ENCODE measurements around the gene CACNA2D3. TPM values are rescaled to one million over a fixed set of nuclear protein-coding genes. Genes with fewer than 3 reads are reported as not detected.

CACNA2D3 gene
- total RNA-seq, 4 donors from 2014 or later, result 0.55 to 3.4 (median 1.6) TPM

DNA sequence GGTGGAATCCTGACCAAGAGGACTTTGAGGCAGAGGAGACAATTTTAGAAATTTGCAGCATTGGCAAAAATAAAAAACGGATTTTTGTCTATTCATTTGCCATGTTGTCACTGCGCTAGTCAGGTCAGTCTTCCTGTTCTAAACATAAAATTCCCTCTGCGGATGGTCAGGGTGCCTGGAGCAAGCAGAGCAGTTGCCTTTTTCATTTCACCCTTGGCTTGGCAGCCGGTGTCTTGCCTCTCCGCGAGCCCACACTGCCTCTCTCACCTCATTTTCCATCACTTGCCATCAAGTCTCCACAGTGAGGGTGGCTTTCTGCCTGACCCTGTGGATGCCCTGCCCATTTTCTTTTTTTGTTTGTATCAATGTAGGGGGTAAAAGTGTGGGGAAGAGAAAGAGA lies 409.4 kb downstream of the CACNA2D3 start:
- in situ Hi-C loops (cut with MboI; ENCODE audit: low pct_ligation_motif_present in 1 of 4, low pct_unique_long_range_greater_than_20kb in 1 of 4, low sequenced_read_pairs in 3 of 4), result no loop called here
- no peaks in the 10 kb centered on the region for H3K36me3 ChIP-seq
- no peak for DNase-seq
- H3K27me3 ChIP-seq, result no peaks in the 10 kb centered on the region
- no peak overlapping the region for H3K27ac ChIP-seq
- no peaks in the 10 kb centered on the region for H3K4me1 ChIP-seq
- intact Hi-C loops (cut with DNase I; ENCODE audit: low total_unique reads), result no loop called here
- 89 to 97% methylated on average over 6 of the region's 6 CpGs for WGBS, 2 donors (ENCODE audit: low coverage in 1 of 2)
- H3K9me3 ChIP-seq, result no peaks in the 10 kb centered on the region
- H3K4me3 ChIP-seq, result no peak overlapping the region
- TF ChIP-seq POLR2A (IDR thresholded peaks at IDR 0.05) (no peak), POLR2AphosphoS5 (IDR thresholded peaks at IDR 0.05) (no peak), EP300 (IDR thresholded peaks at IDR 0.05; ENCODE audit: low read depth) (no peak)
- TF ChIP-seq, protein P1, sequence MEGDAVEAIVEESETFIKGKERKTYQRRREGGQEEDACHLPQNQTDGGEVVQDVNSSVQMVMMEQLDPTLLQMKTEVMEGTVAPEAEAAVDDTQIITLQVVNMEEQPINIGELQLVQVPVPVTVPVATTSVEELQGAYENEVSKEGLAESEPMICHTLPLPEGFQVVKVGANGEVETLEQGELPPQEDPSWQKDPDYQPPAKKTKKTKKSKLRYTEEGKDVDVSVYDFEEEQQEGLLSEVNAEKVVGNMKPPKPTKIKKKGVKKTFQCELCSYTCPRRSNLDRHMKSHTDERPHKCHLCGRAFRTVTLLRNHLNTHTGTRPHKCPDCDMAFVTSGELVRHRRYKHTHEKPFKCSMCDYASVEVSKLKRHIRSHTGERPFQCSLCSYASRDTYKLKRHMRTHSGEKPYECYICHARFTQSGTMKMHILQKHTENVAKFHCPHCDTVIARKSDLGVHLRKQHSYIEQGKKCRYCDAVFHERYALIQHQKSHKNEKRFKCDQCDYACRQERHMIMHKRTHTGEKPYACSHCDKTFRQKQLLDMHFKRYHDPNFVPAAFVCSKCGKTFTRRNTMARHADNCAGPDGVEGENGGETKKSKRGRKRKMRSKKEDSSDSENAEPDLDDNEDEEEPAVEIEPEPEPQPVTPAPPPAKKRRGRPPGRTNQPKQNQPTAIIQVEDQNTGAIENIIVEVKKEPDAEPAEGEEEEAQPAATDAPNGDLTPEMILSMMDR (IDR thresholded peaks at IDR 0.05), result no peak

GRCh38 chr3:54533856-54534255 lies 411.5 kb downstream of the CACNA2D3 start:
- no peaks in the 10 kb centered on the region for H3K9me3 ChIP-seq
- intact Hi-C loops (cut with DNase I; ENCODE audit: low total_unique reads), result loop anchor here (1.0 kb wide), 1 partner anchor 23 kb away; no protein-coding TSS in a partner anchor
- H3K36me3 ChIP-seq, result no peaks in the 10 kb centered on the region
- 47 to 60% methylated on average over 3 to 4 of the region's 4 CpGs for WGBS, 2 donors (ENCODE audit: low coverage in 1 of 2)
- in situ Hi-C loops (cut with MboI; ENCODE audit: low pct_ligation_motif_present in 1 of 4, low pct_unique_long_range_greater_than_20kb in 1 of 4, low sequenced_read_pairs in 3 of 4), result no loop called here
- H3K27ac ChIP-seq, result no peak overlapping the region
- H3K4me3 ChIP-seq, result no peak overlapping the region
- TF ChIP-seq, protein P1 (IDR thresholded peaks at IDR 0.05), result no peak
- TF ChIP-seq POLR2A (IDR thresholded peaks at IDR 0.05) (no peak), POLR2AphosphoS5 (IDR thresholded peaks at IDR 0.05) (no peak), EP300 (IDR thresholded peaks at IDR 0.05; ENCODE audit: low read depth) (no peak)
- no peak for DNase-seq
- no peaks in the 10 kb centered on the region for H3K27me3 ChIP-seq
- H3K4me1 ChIP-seq, result no peaks in the 10 kb centered on the region

- no peak for DNase-seq
- no peak overlapping the region for H3K27ac ChIP-seq
- H3K27me3 ChIP-seq, result no peaks in the 10 kb centered on the region
- TF ChIP-seq POLR2A (IDR thresholded peaks at IDR 0.05), result no peak
- TF ChIP-seq, protein P1 (IDR thresholded peaks at IDR 0.05), result no peak
- no peaks in the 10 kb centered on the region for H3K36me3 ChIP-seq
- intact Hi-C loops (cut with DNase I; ENCODE audit: low total_unique reads) (no loop called here), in situ Hi-C loops (cut with MboI; ENCODE audit: low pct_ligation_motif_present in 1 of 4, low pct_unique_long_range_greater_than_20kb in 1 of 4, low sequenced_read_pairs in 3 of 4) (no loop called here)
- no peaks in the 10 kb centered on the region for H3K4me1 ChIP-seq
- H3K4me3 ChIP-seq, result no peak overlapping the region
- no peaks in the 10 kb centered on the region for H3K9me3 ChIP-seq
- 86 to 93% methylated on average over 1 of the region's 1 CpG for WGBS, 2 donors (ENCODE audit: low coverage in 1 of 2)
Measured at GRCh38 chr3:54535619-54536018, 413.3 kb downstream of the CACNA2D3 start.

GRCh38 chr3:54536450-54536849 lies 414.1 kb downstream of the CACNA2D3 start:
- in situ Hi-C loops (cut with MboI; ENCODE audit: low pct_ligation_motif_present in 1 of 4, low pct_unique_long_range_greater_than_20kb in 1 of 4, low sequenced_read_pairs in 3 of 4), result no loop called here

More at GRCh38 chr3:54536450-54536849, 414.1 kb downstream of the CACNA2D3 start:
- H3K9me3 ChIP-seq, result no peaks in the 10 kb centered on the region
- no peak for TF ChIP-seq EP300 (IDR thresholded peaks at IDR 0.05; ENCODE audit: low read depth)
- TF ChIP-seq, protein P1 (IDR thresholded peaks at IDR 0.05), result no peak
- TF ChIP-seq POLR2A (IDR thresholded peaks at IDR 0.05), result no peak
- no peak overlapping the region for H3K27ac ChIP-seq
- H3K4me1 ChIP-seq, result no peaks in the 10 kb centered on the region
- intact Hi-C loops (cut with DNase I; ENCODE audit: low total_unique reads), result no loop called here
- no peak for DNase-seq
- H3K27me3 ChIP-seq, result no peaks in the 10 kb centered on the region
- no peaks in the 10 kb centered on the region for H3K36me3 ChIP-seq
- H3K4me3 ChIP-seq, result no peak overlapping the region
- 33% methylated on average over 2 of the region's 2 CpGs; no CpG with 5 or more reads in 1 of the 2 donors for WGBS, 2 donors (ENCODE audit: low coverage in 1 of 2)

Measured in transverse colon (tissue), 4 donors.